ENCODE measurements around the gene PJVK.
"Not testable (repeated sequence)": the region's sequence is repeated elsewhere in the genome, so short reads cannot be mapped to it uniquely, and the experiment has no call there.

The PJVK gene

GRCh38 chr2:178450774-178451525, at the start of gene PJVK, which contains the start of gene PRKRA:
Gene PJVK, plus strand, starts transcription at chr2:178451378. Its CDS starts 2,032 bp downstream, at chr2:178453410.
Gene PRKRA, minus strand, starts transcription at chr2:178451175. Its CDS starts 145 bp downstream, at chr2:178451030.
- peak; percentile 64 for DNase-seq (ENCODE audit: low read depth)

DNA sequence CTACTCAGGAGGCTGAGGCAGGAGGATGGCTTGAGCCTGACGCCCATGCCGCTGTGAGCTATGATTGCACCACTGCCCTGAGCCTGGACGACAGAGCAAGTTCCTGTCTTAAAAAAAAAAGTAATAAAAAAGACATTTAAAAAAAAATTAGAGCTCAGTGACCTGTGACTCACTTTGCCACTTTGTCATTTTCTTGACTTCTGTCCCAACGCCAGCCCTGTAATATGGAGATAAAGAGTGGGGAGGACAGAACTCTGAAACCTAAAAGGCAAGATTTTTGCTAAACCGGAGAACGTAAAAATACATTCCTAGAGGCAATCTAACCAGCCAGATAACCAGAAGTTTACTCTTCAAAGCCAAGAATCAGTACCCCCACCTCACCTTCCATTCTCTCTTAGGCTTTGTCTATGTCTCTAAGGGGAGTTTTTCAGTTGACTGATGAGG, 49.2 kb upstream of the PJVK start:
- DNase-seq (ENCODE audit: low read depth): no peak

- DNase-seq (ENCODE audit: low read depth): no peak
Observed at GRCh38 chr2:178403671-178404306, 47.4 kb upstream of the PJVK start.

DNA sequence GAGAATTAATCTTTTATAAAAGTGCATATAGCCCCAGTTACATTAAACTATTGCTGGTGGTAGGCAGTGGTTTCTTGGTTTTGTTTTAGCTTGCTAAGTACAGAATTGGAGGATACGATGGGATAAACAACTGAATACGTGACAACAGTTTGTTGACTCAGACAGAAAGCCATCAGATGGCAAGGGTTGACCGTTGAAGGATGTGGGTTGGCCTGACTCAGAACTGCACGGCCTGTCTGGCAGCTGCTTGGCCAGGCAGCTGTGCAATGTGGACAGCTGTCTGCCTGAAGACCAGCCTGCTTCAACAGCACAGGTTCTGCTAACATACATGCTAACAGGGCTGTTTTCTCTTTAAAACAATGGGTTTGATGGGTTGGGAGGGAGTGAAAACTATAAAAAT, 46.8 kb upstream of the PJVK start:
- DNase-seq (ENCODE audit: low read depth): peak; percentile 46

DNA sequence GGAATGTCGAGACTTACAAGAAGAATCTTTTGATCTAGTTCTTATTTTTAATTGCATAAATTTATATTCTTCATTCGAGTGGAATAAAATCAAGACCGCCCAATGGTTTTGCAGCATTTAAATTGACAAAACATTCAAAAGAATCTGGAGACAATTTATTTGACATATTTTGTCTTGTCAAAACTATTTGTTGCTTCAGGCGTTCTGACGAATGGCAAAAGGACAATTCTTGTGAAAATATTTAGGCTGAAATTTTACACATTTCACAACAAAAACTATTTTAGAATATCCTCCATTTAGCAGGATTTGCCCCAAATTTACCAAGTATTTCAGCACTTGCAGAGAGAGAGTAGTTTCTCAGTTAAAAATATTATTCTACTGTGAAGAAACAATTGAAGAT, 41.9 kb upstream of the PJVK start:
- DNase-seq (ENCODE audit: low read depth): no peak

DNA sequence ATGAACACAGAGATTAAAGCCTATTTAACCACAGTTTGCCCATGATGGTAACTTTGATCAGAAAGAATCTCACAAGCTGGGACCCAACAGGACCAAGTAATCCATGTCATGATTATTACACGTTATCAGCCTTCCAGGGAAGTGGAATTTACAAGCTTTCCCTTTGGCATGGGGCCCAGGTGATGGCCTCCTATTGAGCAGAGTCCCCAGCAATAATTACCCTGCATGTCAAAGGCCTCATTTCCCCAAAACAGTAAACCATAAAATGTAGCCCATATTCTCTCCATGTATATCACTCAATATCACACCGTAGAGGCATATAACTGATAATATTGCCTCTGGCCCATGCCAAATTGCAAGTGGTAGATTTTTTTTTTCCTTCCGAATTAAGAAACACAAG, 39.1 kb upstream of the PJVK start:
- DNase-seq (ENCODE audit: low read depth): no peak

- not testable (repeated sequence) for DNase-seq (ENCODE audit: low read depth)
Observed at GRCh38 chr2:178412453-178412852, 38.7 kb upstream of the PJVK start.

DNA sequence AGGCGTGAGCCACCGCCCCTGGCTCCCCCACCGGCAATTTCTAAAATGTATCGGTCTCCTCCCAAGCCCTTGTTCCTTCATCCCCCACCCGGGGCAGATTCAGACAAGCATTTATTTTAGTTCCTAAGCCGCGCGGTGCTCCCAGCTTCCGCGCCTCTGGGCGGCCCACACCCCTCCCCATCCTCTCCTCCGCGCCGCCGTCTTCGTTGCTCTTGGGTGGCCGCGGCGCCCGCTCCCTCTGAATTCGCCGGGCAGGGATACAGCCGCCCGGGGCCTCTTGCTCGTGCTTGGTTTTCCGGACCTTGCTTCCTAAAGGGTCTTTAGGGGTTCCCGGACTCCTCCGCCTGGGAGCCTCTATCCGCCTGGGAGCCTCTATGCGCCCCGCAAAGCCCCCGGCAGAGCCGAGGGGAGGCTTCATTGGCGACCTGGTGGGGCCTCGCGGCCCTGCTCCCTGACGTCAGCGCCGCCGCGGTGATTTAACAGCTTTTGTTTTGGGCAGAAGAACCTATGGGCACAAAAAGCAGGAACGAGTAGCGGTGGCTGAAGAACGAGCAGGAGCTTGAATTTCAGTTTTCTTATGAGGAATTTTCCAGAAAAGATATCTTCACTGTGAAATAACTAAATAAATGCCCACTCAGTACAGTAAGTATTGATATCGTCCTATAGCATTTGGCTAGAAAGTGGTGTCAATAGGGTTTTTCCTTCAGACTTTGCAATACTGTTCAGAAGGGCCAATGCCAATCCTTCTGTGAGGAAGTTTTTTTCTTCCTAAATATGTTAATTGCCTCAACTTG, 37.5 kb upstream of the PJVK start:
- peak; percentile 31 for DNase-seq (ENCODE audit: low read depth)

GRCh38 chr2:178414266-178415247, 36.6 kb upstream of the PJVK start:
- peak; percentile 57 for DNase-seq (ENCODE audit: low read depth)

GRCh38 chr2:178415979-178416378, 35.2 kb upstream of the PJVK start:
- no peak for DNase-seq (ENCODE audit: low read depth)

- DNase-seq (ENCODE audit: low read depth): no peak
Observed at GRCh38 chr2:178417916-178418315, 33.3 kb upstream of the PJVK start.

DNA sequence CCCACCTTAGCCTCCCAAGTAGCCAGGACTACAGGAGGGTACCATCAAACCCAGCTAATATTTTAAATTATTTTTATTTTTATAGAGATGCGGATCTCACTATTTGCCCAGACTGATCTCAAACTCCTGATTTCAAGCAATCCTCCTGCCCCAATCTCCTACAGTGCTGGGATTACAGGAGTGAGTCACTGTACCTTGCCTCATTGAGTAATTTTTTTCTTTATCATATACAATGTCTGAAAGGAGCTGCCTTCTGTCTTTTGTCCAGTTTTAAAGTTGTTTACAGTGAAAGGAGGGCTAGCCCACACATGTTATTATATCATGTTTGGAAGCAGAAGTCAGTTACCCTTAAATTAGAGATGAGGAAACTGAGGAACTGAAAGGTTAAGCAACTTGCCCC, 32.8 kb upstream of the PJVK start:
- DNase-seq (ENCODE audit: low read depth): no peak

GRCh38 chr2:178419123-178419522, 32.1 kb upstream of the PJVK start:
- DNase-seq (ENCODE audit: low read depth): no peak

GRCh38 chr2:178420463-178420999, 30.6 kb upstream of the PJVK start:
- DNase-seq (ENCODE audit: low read depth): no peak

GRCh38 chr2:178422097-178422496, 29.1 kb upstream of the PJVK start:
- DNase-seq (ENCODE audit: low read depth): no peak

DNA sequence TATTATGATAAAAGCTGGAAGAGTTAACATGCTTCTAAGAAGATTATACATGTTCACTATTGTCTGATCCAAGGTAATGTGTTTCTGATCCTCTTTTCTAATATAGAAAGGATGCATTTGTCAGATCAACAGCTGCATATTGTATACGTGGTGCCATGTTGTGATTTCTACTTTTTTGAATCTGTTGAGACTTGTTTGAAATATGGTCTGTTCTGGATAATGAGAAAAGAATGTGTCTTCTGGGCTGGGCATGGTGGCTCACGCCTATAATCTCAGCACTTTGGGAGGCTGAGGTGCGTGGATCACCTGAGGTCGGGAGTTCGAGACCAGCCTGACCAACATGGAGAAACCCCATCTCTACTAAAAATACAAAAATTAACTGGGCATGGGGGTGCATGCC, 27.4 kb upstream of the PJVK start:
- not testable (repeated sequence) for DNase-seq (ENCODE audit: low read depth)

DNA sequence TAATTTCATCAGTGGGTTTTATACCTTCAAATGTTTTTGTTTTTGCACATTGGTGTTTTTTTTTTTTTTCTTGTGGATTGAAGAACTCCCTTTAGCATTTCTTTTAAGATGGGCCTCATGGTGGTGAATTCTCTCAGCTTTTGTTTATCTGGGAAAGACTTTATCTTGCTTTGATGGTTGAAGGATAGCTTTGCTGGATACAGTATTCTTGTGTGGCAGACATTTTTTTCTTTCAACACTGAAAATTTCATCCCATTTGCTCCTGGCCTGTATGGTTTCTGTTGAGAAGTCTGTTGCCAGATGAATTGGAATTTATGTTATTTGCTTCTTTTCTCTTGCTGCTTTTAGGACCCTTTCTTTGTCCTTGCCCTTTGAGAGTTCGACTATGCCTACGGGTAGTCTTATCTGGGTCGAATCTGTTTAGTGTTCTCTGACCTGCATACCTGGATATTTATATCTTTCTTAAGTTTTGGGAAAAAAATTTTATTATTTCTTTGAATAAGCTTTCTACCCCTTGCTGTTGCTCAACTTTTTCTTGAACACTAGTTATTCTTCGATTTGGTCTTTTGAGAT, 25.8 kb upstream of the PJVK start:
- DNase-seq (ENCODE audit: low read depth): no peak

GRCh38 chr2:178426388-178426787, 24.8 kb upstream of the PJVK start:
- DNase-seq (ENCODE audit: low read depth): no peak

GRCh38 chr2:178427458-178427857, 23.7 kb upstream of the PJVK start:
- DNase-seq (ENCODE audit: low read depth): no peak

DNA sequence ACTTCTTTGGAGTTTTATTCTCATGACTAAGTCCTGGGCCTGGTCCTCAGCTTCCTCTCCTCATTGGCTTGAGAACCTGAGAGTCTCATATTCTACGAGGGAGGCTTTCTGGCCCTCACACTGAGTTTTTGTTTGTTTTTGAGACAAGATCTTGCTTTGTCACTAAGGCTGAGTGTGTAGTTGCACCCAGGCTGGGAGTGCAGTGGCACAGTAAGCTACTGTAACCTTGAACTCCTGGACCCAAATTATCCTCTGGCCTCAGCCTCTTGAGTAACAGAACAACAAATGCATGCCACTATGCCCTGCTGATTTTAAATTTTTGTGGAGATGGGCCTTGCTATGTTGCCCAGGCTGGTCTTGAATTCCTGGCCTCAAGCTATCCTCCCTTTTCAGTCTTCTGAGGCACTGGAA, 22.8 kb upstream of the PJVK start:
- no peak for DNase-seq (ENCODE audit: low read depth)

GRCh38 chr2:178429336-178429735, 21.8 kb upstream of the PJVK start:
- DNase-seq (ENCODE audit: low read depth): no peak
